ENCODE results near the gene KCNH2. TPM values are rescaled to one million over a fixed set of nuclear protein-coding genes. Genes with fewer than 3 reads are reported as not detected.

The KCNH2 gene
- total RNA-seq, 3 donors from 2014 or later (not counting 1 experiment from before 2014, with no cell fraction given): 0.39 to 0.60 TPM; not detected in 1

- Mint-ChIP-seq H3K4me3 (no peak overlapping the region), H3K27ac (no peak overlapping the region), H3K27me3 (ENCODE audit: low read depth in 2 of 2) (peaks cover 44 to 52% of the 10 kb centered on the region in 2 donors), H3K9me3 (peaks cover 0 to 5% of the 10 kb centered on the region in 2 donors), H3K36me3 (no peaks in the 10 kb centered on the region), H3K4me1 (peaks cover 16 to 19% of the 10 kb centered on the region in 2 donors)
- Histone ChIP-seq H3K9me3 (ENCODE audit: control insufficient read depth, insufficient read depth, low read length) (no peaks in the 10 kb centered on the region), H3K36me3 (ENCODE audit: control insufficient read depth, insufficient read depth, low read length) (no peaks in the 10 kb centered on the region), H3K27me3 (ENCODE audit: control insufficient read depth, insufficient read depth, low read length) (peaks cover 16% of the 10 kb centered on the region), H3K4me1 (ENCODE audit: control insufficient read depth, insufficient read depth, low read length) (peaks cover 14% of the 10 kb centered on the region), H3K27ac (ENCODE audit: low read length) (no peak overlapping the region), H3K4me3 (ENCODE audit: low read length) (no peak overlapping the region)
- 81% methylated on average over 5 of the region's 5 CpGs for WGBS (ENCODE audit: insufficient coverage)
- no peak for ATAC-seq
- intact Hi-C loops (cut with micrococcal nuclease): no loop called here
- TF ChIP-seq CTCF (IDR thresholded peaks at IDR 0.05): no peak
- no peak for DNase-seq
Observed at GRCh38 chr7:150986556-150986955, 8.4 kb upstream of the KCNH2 start.

- Mint-ChIP-seq H3K4me3 (no peak overlapping the region), H3K36me3 (no peaks in the 10 kb centered on the region), H3K27ac (no peak overlapping the region), H3K27me3 (ENCODE audit: low read depth in 2 of 2) (peaks cover 49 to 53% of the 10 kb centered on the region in 2 donors), H3K9me3 (peaks cover 0 to 5% of the 10 kb centered on the region in 2 donors), H3K4me1 (peaks cover 16 to 19% of the 10 kb centered on the region in 2 donors)
- intact Hi-C loops (cut with micrococcal nuclease): no loop called here
- ATAC-seq (peak; percentile 59 to 76 (median 65)), DNase-seq (peak in 1 of 2 donors; percentile 78)
- Histone ChIP-seq H3K36me3 (ENCODE audit: control insufficient read depth, insufficient read depth, low read length) (no peaks in the 10 kb centered on the region), H3K27ac (ENCODE audit: low read length) (no peak overlapping the region), H3K27me3 (ENCODE audit: control insufficient read depth, insufficient read depth, low read length) (peaks cover 16% of the 10 kb centered on the region), H3K9me3 (ENCODE audit: control insufficient read depth, insufficient read depth, low read length) (no peaks in the 10 kb centered on the region), H3K4me3 (ENCODE audit: low read length) (no peak overlapping the region), H3K4me1 (ENCODE audit: control insufficient read depth, insufficient read depth, low read length) (peaks cover 14% of the 10 kb centered on the region)
- 11% methylated on average over 16 of the region's 16 CpGs for WGBS (ENCODE audit: insufficient coverage)
- TF ChIP-seq CTCF (IDR thresholded peaks at IDR 0.05): peak; percentile 60
Observed at GRCh38 chr7:150986099-150986512, 8.0 kb upstream of the KCNH2 start.

GRCh38 chr7:150983893-150984368 lies 5.8 kb upstream of the KCNH2 start:
- H3K9me3 ChIP-seq (ENCODE audit: control insufficient read depth, insufficient read depth, low read length): no peaks in the 10 kb centered on the region
- H3K36me3 Mint-ChIP-seq: no peaks in the 10 kb centered on the region
- no peak overlapping the region for H3K4me3 ChIP-seq (ENCODE audit: low read length)
- H3K4me3 Mint-ChIP-seq: no peak overlapping the region
- H3K36me3 ChIP-seq (ENCODE audit: control insufficient read depth, insufficient read depth, low read length): no peaks in the 10 kb centered on the region
- WGBS (ENCODE audit: insufficient coverage): 4% methylated on average over 2 of the region's 2 CpGs
- H3K27me3 ChIP-seq (ENCODE audit: control insufficient read depth, insufficient read depth, low read length): peaks cover 19% of the 10 kb centered on the region
- H3K9me3 Mint-ChIP-seq: no peaks in the 10 kb centered on the region
- no peak overlapping the region for H3K27ac ChIP-seq (ENCODE audit: low read length)
- peak in 1 of 2 donors; percentile 80 for DNase-seq
- TF ChIP-seq CTCF (IDR thresholded peaks at IDR 0.05): no peak
- ATAC-seq: no peak
- H3K4me1 ChIP-seq (ENCODE audit: control insufficient read depth, insufficient read depth, low read length): peaks cover 17% of the 10 kb centered on the region
- peaks cover 17% of the 10 kb centered on the region in 2 donors for H3K4me1 Mint-ChIP-seq
- peaks cover 47% of the 10 kb centered on the region in 2 donors for H3K27me3 Mint-ChIP-seq (ENCODE audit: low read depth in 2 of 2)
- no peak overlapping the region for H3K27ac Mint-ChIP-seq
- intact Hi-C loops (cut with micrococcal nuclease): no loop called here

- intact Hi-C loops (cut with micrococcal nuclease): no loop called here
- Mint-ChIP-seq H3K27ac (no peak overlapping the region), H3K4me3 (no peak overlapping the region), H3K36me3 (no peaks in the 10 kb centered on the region), H3K9me3 (no peaks in the 10 kb centered on the region), H3K27me3 (ENCODE audit: low read depth in 2 of 2) (peaks cover 47 to 48% of the 10 kb centered on the region in 2 donors), H3K4me1 (peaks cover 17% of the 10 kb centered on the region in 2 donors)
- Histone ChIP-seq H3K4me3 (ENCODE audit: low read length) (no peak overlapping the region), H3K27me3 (ENCODE audit: control insufficient read depth, insufficient read depth, low read length) (peaks cover 23% of the 10 kb centered on the region), H3K27ac (ENCODE audit: low read length) (no peak overlapping the region), H3K4me1 (ENCODE audit: control insufficient read depth, insufficient read depth, low read length) (peaks cover 18% of the 10 kb centered on the region), H3K9me3 (ENCODE audit: control insufficient read depth, insufficient read depth, low read length) (no peaks in the 10 kb centered on the region), H3K36me3 (ENCODE audit: control insufficient read depth, insufficient read depth, low read length) (no peaks in the 10 kb centered on the region)
- 62% methylated on average over 2 of the region's 3 CpGs for whole genome bisulfite sequencing (ENCODE audit: insufficient coverage)
- TF ChIP-seq CTCF (IDR thresholded peaks at IDR 0.05): no peak
- no peak for DNase-seq
- no peak for ATAC-seq
Observed at GRCh38 chr7:150982351-150982750, 4.2 kb upstream of the KCNH2 start.

Data from natural killer cell (primary cell).